HUES64 (cell line): ENCODE results near the gene SERPINB10.
A peak's percentile ranks its signal among the peaks of the same experiment; 100 is the strongest.

Experiments used
- H3K27ac ChIP-seq: 2 replicates; pipeline ENCODE4 v1.7.0; 2013; ENCODE audit warnings: low read depth, low read length, inconsistent platforms
- H3K27me3 ChIP-seq: 2 replicates; pipeline ENCODE4 v1.6.1; 2013; ENCODE audit warnings: mild to moderate bottlenecking, low read length; ENCODE audit not compliant: insufficient read depth
- H3K36me3 ChIP-seq: 2 replicates; pipeline ENCODE4 v1.6.1; 2013; ENCODE audit warnings: mild to moderate bottlenecking, low read length; ENCODE audit not compliant: insufficient read depth
- H3K4me1 ChIP-seq: 2 replicates; pipeline ENCODE4 v1.6.1; 2013; ENCODE audit warnings: mild to moderate bottlenecking, low read length, moderate library complexity; ENCODE audit not compliant: insufficient read depth
- H3K4me3 ChIP-seq: 2 replicates; pipeline ENCODE4 v1.5.1; 2013; ENCODE audit warnings: mild to moderate bottlenecking, low read length, moderate library complexity
- H3K9ac ChIP-seq: 2 replicates; pipeline ENCODE4 v1.6.1; 2013; ENCODE audit warnings: mild to moderate bottlenecking, low read depth, low read length
- H3K9me3 ChIP-seq: 2 replicates; pipeline ENCODE4 v1.6.1; 2013; ENCODE audit warnings: low read depth, low read length; ENCODE audit not compliant: insufficient read depth
- WGBS: fragments of 150-250, 120-280 bp; methylation state at CpG from one replicate; pipeline ENCODE4 v1.1.7; 2013; ENCODE audit warnings: missing lambda C conversion rate; 5-methylcytosine and 5-hydroxymethylcytosine counted together

Gene SERPINB10

DNA sequence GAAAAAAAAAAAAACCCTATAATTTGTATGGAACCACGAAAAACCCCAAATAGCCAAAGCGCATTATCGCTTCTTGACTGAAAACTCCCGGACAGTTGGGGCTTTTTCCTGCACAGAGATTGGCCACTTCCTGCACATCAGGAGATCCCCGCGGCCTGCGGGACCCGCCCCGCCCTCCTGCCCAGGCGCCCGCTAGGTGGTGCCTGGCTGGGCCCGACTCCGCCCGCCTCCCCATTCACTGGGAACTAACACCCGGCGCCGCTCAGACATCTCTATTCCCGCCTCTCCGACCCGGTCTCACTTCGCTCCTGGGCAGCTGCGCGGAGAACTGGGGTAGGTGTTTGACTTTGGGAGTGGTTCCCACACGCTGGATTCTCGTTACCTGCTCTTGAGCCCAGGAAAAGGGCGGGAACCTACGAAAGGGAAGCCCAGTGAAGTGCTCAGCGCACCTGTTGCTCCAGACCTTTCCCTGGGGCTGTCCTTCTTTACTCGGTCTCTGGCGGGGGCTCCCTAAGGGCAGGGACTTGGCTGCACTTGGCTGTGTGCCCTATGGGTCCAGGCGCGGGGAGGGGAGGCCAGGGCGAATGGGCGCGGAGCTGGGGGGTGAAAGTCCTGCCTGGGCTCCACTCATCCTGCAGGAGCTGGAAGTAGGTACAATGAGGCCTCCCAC lies 41.4 kb downstream of the SERPINB10 start, which contains the start of gene HMSD:
HMSD (plus strand) TSS at position 234 of the 670 bp plus-strand sequence. CDS start 4,155 bp downstream, outside the sequence.
- H3K9ac ChIP-seq, result peak within 1 kb of the TSS; percentile 51
- no peak within 1 kb of the TSS for H3K27ac ChIP-seq
- H3K27me3 ChIP-seq, result peaks cover 29% of the 10 kb centered on the region; the same call in 1 of the 2 replicates
- no peaks in the 10 kb centered on the region for H3K9me3 ChIP-seq
- peak within 1 kb of the TSS; percentile 61 for H3K4me3 ChIP-seq
- 7% methylated on average over 35 of the region's 35 CpGs for WGBS
- peaks cover 6% of the 10 kb centered on the region; the same call in 1 of the 2 replicates for H3K4me1 ChIP-seq
- H3K36me3 ChIP-seq, result no peaks in the 10 kb centered on the region

DNA sequence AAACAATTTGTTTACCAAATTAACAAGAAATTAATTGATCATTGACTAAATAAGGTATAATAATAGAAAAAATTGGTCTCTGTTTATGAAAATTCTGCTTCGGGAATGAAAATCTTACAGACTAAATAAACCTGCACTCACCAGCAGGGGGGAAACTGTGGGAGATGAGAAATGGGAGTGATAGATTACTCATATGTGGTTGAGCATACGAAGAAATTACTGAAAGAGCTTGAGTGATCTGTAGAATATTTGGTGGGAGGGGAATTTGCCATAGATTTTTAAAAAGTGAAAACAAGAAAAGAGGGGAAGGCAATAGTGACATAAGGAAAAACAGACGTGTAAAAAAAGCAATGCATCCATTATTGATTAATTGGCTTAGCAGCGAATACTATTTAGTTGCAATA lies 43.5 kb downstream of the SERPINB10 start:
- no peak overlapping the region for H3K4me3 ChIP-seq
- no peak overlapping the region for H3K9ac ChIP-seq
- no peaks in the 10 kb centered on the region for H3K9me3 ChIP-seq
- WGBS, result 88% methylated on average over 4 of the region's 4 CpGs
- no peak overlapping the region for H3K27ac ChIP-seq
- no peaks in the 10 kb centered on the region for H3K36me3 ChIP-seq
- H3K27me3 ChIP-seq, result peaks cover 29% of the 10 kb centered on the region; the same call in 1 of the 2 replicates
- H3K4me1 ChIP-seq, result peaks cover 6% of the 10 kb centered on the region; the same call in 1 of the 2 replicates

DNA sequence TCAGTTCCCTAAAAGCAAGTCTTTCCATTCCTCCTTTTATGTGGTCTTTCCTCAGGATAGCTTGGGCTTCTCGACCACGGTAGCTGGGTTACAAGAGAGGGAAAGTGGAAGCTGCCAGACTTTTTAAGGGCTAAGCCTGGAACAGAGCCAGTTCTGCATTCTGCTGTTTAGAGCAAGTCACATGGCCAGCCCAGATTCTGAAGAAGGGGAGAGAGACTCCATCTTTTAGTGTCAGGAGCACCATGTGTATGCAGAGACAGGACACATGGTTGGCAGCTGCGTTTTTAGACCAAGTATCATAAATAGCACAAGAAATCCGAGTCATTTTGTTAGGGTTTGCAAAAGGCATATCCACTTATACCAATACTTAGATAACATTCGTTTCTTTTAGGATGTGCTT lies 46.1 kb downstream of the SERPINB10 start:
- Histone ChIP-seq H3K4me3 (no peak overlapping the region), H3K36me3 (no peaks in the 10 kb centered on the region), H3K27ac (no peak overlapping the region), H3K9me3 (no peaks in the 10 kb centered on the region), H3K27me3 (peaks cover 16% of the 10 kb centered on the region; the same call in 1 of the 2 replicates), H3K9ac (no peak overlapping the region), H3K4me1 (peaks cover 2% of the 10 kb centered on the region; the same call in 1 of the 2 replicates)
- 96% methylated on average over 4 of the region's 5 CpGs for WGBS

DNA sequence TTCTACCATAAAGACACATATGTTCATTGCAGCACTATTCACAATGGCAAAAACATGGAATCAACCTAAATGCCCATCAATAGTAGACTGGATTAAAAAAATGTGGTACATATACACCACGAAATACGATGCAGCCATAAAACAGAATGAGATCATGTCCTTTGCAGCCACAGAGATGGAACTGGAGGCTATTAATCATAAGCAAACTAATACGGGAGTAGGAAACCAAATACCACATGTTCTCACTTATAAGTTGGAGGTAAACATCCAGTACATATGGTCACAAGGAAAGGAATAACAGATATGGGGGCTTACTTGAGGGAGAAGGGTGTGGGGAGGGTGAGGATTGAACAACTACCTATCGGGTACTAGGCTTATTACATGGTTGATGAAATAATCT lies 49.0 kb downstream of the SERPINB10 start:
- H3K27me3 ChIP-seq, result peaks cover 12% of the 10 kb centered on the region; the same call in 1 of the 2 replicates
- H3K9me3 ChIP-seq, result no peaks in the 10 kb centered on the region
- no peak overlapping the region for H3K27ac ChIP-seq
- WGBS, result 100% methylated on average over 4 of the region's 4 CpGs
- H3K9ac ChIP-seq, result no peak overlapping the region
- H3K4me3 ChIP-seq, result no peak overlapping the region
- no peaks in the 10 kb centered on the region for H3K4me1 ChIP-seq
- H3K36me3 ChIP-seq, result no peaks in the 10 kb centered on the region

GRCh38 chr18:63960891-63961290 lies 53.1 kb downstream of the SERPINB10 start:
- Histone ChIP-seq H3K9me3 (no peaks in the 10 kb centered on the region), H3K27me3 (peaks cover 29% of the 10 kb centered on the region), H3K4me1 (no peaks in the 10 kb centered on the region), H3K9ac (no peak overlapping the region), H3K27ac (no peak overlapping the region), H3K36me3 (no peaks in the 10 kb centered on the region), H3K4me3 (no peak overlapping the region)
- WGBS, result no CpG with 5 or more reads among the region's 1 CpG

- no peaks in the 10 kb centered on the region for H3K9me3 ChIP-seq
These were observed 53.8 kb downstream of the SERPINB10 start for GRCh38 chr18:63961435-63961980.

GRCh38 chr18:63962137-63962536 lies 54.4 kb downstream of the SERPINB10 start:
- no peak overlapping the region for H3K9ac ChIP-seq
- H3K4me3 ChIP-seq, result no peak overlapping the region
- H3K9me3 ChIP-seq, result no peaks in the 10 kb centered on the region
- no peak overlapping the region for H3K27ac ChIP-seq
- peaks cover 40% of the 10 kb centered on the region for H3K27me3 ChIP-seq
- H3K4me1 ChIP-seq, result no peaks in the 10 kb centered on the region
- WGBS, result 86% methylated on average over 1 of the region's 1 CpG
- no peaks in the 10 kb centered on the region for H3K36me3 ChIP-seq

More at GRCh38 chr18:63961435-63961980, 53.8 kb downstream of the SERPINB10 start:
- 66% methylated on average over 4 of the region's 5 CpGs for WGBS
- H3K9ac ChIP-seq, result no peak overlapping the region
- no peak overlapping the region for H3K4me3 ChIP-seq
- H3K27me3 ChIP-seq, result peaks cover 35% of the 10 kb centered on the region
- no peak overlapping the region for H3K27ac ChIP-seq
- H3K4me1 ChIP-seq, result no peaks in the 10 kb centered on the region
- no peaks in the 10 kb centered on the region for H3K36me3 ChIP-seq

GRCh38 chr18:63963615-63964256 lies 56.0 kb downstream of the SERPINB10 start:
- H3K36me3 ChIP-seq, result no peaks in the 10 kb centered on the region
- no peak overlapping the region for H3K4me3 ChIP-seq
- H3K27ac ChIP-seq, result no peak overlapping the region
- WGBS, result 98% methylated on average over 1 of the region's 1 CpG
- peaks cover 49% of the 10 kb centered on the region for H3K27me3 ChIP-seq
- no peaks in the 10 kb centered on the region for H3K4me1 ChIP-seq
- H3K9ac ChIP-seq, result no peak overlapping the region
- no peaks in the 10 kb centered on the region for H3K9me3 ChIP-seq

DNA sequence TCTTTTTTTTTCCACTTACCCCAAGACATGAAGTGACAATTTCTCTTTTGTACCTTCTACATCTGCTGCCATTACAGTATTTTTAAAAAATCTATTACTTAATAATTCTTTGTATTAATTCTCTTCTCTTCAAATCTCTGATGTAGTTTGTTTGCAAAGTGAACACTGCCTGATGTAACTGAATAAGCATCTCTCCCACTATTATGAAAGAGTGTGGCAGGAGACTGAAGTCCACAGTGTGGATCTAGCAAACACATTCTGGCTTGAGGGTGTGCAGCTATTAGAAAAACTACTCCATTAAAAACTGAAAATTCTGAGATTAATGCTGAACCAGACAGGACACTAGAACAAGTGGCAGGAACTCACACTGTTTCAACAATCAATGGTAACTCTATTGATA lies 57.1 kb downstream of the SERPINB10 start:
- H3K9ac ChIP-seq, result no peak overlapping the region
- H3K27me3 ChIP-seq, result peaks cover 49% of the 10 kb centered on the region
- H3K36me3 ChIP-seq, result no peaks in the 10 kb centered on the region
- peaks cover 9% of the 10 kb centered on the region; the same call in 1 of the 2 replicates for H3K4me1 ChIP-seq
- no peak overlapping the region for H3K27ac ChIP-seq
- H3K9me3 ChIP-seq, result no peaks in the 10 kb centered on the region
- no peak overlapping the region for H3K4me3 ChIP-seq

DNA sequence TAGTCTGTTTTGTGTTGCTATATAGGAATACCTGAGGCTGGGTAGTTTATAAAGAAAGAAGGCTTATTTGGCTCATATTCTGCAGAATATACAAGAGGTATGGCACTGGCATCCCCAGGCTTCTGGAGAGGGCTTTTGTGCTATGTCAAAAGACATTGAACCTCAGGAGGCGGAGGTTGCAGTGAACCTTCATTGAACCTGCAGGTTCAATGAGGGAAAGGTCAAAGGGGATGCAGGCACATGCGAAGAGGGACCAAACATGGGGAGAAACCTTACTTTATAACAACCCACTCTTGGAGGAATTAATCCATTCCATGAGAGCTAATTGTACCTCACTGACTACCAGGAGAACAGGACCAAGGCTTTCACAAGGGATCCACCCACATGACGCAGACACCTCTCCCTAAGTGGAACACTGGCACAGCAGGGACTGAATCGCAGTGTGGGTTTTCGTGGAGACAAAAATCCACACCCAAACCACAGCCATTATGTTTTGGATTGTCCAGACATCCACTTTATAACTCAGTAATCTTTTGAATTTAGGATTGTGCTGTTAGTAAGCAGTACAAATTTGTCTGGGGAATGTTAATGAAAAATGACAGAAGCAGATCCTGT lies 58.1 kb downstream of the SERPINB10 start:
- Histone ChIP-seq H3K9me3 (no peaks in the 10 kb centered on the region), H3K4me1 (peaks cover 9% of the 10 kb centered on the region; the same call in 1 of the 2 replicates), H3K4me3 (no peak overlapping the region), H3K9ac (no peak overlapping the region), H3K27ac (no peak overlapping the region), H3K36me3 (no peaks in the 10 kb centered on the region), H3K27me3 (peaks cover 43% of the 10 kb centered on the region)
- WGBS, result 93% methylated on average over 5 of the region's 5 CpGs
